ENCODE measurements around the gene PLA2G4B. TPM values are rescaled to one million over a fixed set of nuclear protein-coding genes. Genes with fewer than 3 reads are reported as not detected.

The PLA2G4B gene
- total RNA-seq, 1 experiment from 2014 or later: 11.0 TPM

- TF ChIP-seq ZNF281 (CRISPR knock-in tag; IDR thresholded peaks at IDR 0.05) (no peak), ZNF219 (CRISPR knock-in tag; IDR thresholded peaks at IDR 0.05; ENCODE audit: borderline replicate concordance) (no peak)
These were observed 47.7 kb upstream of the PLA2G4B start (continued) for GRCh38 chr15:41790756-41791546.

- no peaks in the 10 kb centered on the region for H3K9me3 Mint-ChIP-seq
- ChIA-PET CTCF (interaction anchor here (0.9 to 6.2 kb wide), 4 partner anchors 15 to 206 kb away, joined by 3 to 45 read pairs (median 4); partner anchors contain the start of gene MAPKBP1), POLR2A (no interaction called here)
- ATAC-seq (no peak), DNase-seq (ENCODE audit: low spot score) (no peak)
- no peak overlapping the region for H3K4me3 Mint-ChIP-seq
- H3K27me3 Mint-ChIP-seq (ENCODE audit: low read depth): no peaks in the 10 kb centered on the region
- H3K4me1 Mint-ChIP-seq: peaks cover 40% of the 10 kb centered on the region
- TF ChIP-seq TEAD1 (CRISPR knock-in tag; IDR thresholded peaks at IDR 0.05) (no peak), CBFB (CRISPR knock-in tag; IDR thresholded peaks at IDR 0.05; ENCODE audit: low read depth) (no peak), GRHL2 (CRISPR knock-in tag; IDR thresholded peaks at IDR 0.05; ENCODE audit: insufficient replicate concordance, severe bottlenecking) (no peak), MAX (CRISPR knock-in tag; IDR thresholded peaks at IDR 0.05) (no peak), NFE2L1 (CRISPR knock-in tag; IDR thresholded peaks at IDR 0.05) (no peak), USF1 (CRISPR knock-in tag; IDR thresholded peaks at IDR 0.05) (no peak), GABPB1 (CRISPR knock-in tag; IDR thresholded peaks at IDR 0.05) (no peak), HMGA2 (CRISPR knock-in tag; IDR thresholded peaks at IDR 0.05) (no peak), KAT7 (CRISPR knock-in tag; IDR thresholded peaks at IDR 0.05; ENCODE audit: borderline replicate concordance) (no peak), ESRRA (CRISPR knock-in tag; IDR thresholded peaks at IDR 0.05; ENCODE audit: borderline replicate concordance) (no peak), ZNF232 (CRISPR knock-in tag; IDR thresholded peaks at IDR 0.05) (no peak), PRRX2 (CRISPR knock-in tag; IDR thresholded peaks at IDR 0.05) (no peak), ZNF425 (CRISPR knock-in tag; conservative IDR thresholded peaks at IDR 0.05) (no peak)
- H3K36me3 Mint-ChIP-seq: no peaks in the 10 kb centered on the region
- H3K27ac Mint-ChIP-seq: peak overlapping the region; percentile 8; the same call in 1 of the 2 replicates
These were observed 47.1 kb upstream of the PLA2G4B start for GRCh38 chr15:41791547-41791937.

DNA sequence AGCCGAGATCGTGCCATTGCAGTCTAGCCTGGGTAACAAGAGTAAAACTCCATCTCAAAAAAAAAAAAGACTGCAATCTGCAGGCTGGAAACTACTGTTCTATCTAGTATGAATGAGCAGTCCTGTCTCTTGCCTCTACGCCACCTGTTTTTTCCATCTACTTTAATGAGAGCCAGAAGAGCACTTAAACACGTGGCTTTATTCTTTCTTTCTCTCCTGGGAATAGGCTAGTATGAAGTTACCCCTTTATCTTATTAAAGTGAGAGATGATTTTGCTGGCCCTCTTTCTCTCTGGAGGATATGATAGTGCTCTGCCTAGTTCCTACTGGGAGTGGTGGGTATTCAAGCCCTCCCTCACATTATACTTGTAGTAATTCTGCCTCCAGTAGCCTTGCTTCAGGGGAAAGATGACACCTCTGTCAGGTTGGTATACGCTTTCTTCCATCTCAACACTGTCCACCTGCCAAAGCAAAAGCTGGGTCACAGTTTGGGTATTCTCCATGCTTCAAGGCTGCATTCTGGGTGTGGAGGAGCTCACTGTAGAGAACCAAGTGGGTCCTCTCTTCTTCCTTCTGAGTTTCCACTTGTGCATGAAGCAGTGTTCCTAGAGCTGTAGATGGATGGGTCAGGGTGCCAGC lies 46.5 kb upstream of the PLA2G4B start:
- ChIA-PET POLR2A (no interaction called here), CTCF (interaction anchor here (0.9 to 6.2 kb wide), 4 partner anchors 14 to 206 kb away, joined by 3 to 45 read pairs (median 4); partner anchors contain the start of gene MAPKBP1)
- Mint-ChIP-seq H3K27me3 (ENCODE audit: low read depth) (no peaks in the 10 kb centered on the region), H3K4me3 (no peak overlapping the region), H3K27ac (no peak overlapping the region), H3K36me3 (no peaks in the 10 kb centered on the region), H3K4me1 (peaks cover 40% of the 10 kb centered on the region), H3K9me3 (no peaks in the 10 kb centered on the region)
- ATAC-seq (no peak), DNase-seq (ENCODE audit: low spot score) (no peak)
- TF ChIP-seq RELA (CRISPR knock-in tag; IDR thresholded peaks at IDR 0.05; ENCODE audit: borderline replicate concordance) (no peak), FOXJ3 (CRISPR knock-in tag; IDR thresholded peaks at IDR 0.05; ENCODE audit: borderline replicate concordance) (no peak), FOXK1 (CRISPR knock-in tag; IDR thresholded peaks at IDR 0.05) (no peak), RORB (CRISPR knock-in tag; IDR thresholded peaks at IDR 0.05) (no peak)
